Renal pelvis (tissue), 4 donors: Measurements from ENCODE around the gene MKNK2. TPM values are rescaled to one million over a fixed set of nuclear protein-coding genes. Genes with fewer than 3 reads are reported as not detected.
A peak's percentile ranks its signal among the peaks of the same experiment; 100 is the strongest.

ENCODE experiments used
- DNase-seq: peaks from one replicate; pipeline ENCODE4 v3.0.0-alpha.2; 2013
- polyA plus RNA-seq, 3 donors: library from polyadenylated mRNA; unstranded; fragments of 120-200 nt; gene quantifications; one replicate each; pipeline ENCODE4 v1.2.1, GENCODE V29; 2013; ENCODE audit not compliant: insufficient read length in 3 of 3

The MKNK2 gene
- polyA plus RNA-seq, 3 donors = 74.4 to 82.8 (median 81.0) TPM

DNA sequence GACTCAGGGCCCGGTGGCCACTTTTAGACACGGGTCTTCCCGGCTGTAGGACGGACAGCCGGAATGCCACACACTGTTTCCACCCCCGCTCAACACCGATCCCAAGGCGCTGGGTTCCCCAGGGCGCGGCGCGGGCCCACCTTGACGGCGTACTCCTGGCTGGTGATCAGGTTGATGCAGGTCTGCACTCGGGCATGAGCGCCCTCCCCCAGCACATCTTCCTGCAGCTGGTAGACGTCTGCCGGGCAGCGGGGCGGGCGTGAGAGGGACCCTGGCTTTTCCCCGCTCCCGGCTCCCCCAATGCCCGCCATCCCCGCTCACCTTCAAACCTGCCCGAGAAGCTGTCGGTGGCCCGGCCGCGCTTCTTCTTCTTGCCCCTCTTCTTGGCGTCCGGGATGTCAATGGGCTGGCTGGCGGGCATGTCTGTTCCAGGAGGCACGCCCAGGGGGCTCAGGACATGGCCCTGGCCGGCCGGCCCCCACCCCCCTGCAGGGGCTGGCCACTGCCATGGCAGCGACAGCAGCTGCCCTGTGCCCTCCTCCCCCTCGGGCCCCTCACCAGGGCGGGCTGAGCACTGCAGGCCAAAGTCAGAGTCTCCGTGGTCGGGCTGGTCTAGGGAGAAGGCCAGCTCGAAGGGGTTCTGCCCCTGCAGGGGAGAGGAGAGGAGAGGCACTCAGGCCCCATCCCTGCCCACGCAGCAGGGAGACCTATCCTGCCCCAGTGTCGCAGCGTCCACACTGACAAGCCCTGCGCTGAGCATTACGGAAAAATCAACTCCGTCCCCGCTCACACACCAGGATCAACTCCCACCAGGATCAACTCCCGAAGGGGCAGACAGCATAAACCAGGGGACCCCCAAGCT, 4.8 kb downstream of the MKNK2 start:
- no peak for DNase-seq

DNA sequence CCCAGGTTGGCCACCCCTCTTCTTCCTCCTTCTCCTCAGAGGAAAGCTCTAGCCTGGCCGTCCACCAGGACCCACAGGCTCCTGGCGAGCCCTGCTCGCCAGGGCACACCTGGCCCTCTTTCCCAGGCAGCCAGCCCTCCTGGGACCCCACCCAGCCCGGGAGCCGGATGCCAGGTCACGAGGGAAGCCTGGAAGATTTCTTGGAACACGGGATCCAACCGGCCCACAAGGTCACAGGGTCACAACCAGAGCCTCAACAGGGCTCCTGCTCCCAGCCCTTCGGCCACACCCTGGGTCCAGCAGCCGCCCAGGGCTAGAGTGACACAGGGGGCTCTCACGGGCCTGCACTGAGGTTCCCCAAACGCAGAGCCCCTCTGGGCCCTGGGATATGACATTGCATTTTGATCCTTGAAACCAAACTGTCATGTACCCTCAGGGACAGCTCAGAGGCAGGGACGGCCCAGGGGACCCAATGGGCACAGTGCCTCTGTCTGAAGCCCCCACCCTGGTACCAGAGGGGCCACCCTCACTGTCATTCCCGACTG, 5.5 kb downstream of the MKNK2 start:
- no peak for DNase-seq

DNA sequence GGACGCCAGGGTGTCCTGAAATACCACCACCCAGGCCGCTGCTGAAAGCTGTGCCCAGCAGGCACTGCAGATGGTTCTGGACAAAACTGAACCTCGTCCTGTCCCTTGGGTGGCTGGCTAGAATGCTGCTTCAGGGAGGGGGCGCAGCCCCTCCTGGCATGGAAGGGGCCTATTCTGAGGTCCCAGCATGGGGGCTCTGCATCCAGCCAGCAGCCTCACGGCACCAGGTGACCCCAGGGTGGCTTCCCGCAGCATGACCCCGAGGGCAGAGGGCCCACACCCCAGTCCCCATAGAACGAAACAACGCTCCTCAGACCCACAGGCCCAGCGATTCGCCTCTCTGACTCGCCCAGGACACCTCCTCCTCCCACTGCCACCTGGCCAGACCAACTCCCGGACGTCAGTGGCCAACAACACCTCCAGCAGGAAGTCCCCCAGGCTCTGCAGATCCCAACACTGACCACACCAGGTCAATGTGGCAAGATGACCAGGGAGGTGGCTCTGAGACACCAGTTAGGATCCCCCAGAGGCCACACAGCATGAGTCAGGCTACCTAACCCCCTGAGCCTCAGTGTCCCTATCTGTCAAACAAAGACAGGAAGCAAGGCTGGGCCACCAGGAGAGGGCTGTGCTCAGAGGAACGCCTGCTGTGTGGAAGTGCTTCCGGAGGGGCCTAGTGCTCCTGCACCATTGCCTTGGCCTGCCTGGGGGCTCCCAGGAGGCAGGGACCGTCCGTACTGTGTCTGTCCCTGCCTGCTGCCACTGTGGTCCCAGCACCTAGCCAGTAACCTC, 6.1 kb downstream of the MKNK2 start:
- DNase-seq = no peak

DNA sequence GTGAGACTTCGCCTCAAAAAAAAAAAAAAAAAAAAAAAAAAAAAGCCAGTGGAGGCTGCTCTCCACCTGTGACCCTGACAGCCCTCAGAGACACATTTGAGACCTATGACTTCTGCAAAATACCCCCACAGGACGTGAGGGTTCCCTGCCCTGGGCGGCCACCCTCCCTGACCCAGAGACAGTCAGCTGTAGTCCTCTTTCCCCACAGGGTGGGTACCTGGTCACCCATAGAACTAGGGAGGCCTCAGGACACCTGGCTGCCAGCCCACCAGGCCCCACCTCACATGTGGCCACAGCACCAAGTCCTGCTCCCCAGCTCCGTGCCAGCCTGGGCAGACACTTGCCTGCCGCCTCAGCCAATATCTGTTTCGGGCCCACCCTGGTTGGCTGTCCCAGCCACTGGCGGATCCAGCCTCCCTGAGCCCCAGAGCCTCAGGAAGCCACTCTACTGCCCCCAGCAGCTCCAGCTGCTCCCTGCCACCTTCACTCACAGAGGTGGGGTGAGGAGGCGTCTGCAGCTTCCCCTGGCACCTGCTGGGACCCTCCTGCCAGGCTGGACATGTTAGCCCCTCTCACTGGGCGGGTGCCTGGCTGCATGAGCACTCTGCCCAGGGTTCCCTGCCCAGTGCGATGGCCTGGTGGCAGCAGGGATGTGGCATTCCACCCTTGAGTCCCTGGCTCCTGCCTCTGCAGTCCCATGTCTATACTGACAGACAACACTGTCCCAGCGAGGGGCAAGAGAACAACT, 6.9 kb downstream of the MKNK2 start:
- no peak for DNase-seq

DNA sequence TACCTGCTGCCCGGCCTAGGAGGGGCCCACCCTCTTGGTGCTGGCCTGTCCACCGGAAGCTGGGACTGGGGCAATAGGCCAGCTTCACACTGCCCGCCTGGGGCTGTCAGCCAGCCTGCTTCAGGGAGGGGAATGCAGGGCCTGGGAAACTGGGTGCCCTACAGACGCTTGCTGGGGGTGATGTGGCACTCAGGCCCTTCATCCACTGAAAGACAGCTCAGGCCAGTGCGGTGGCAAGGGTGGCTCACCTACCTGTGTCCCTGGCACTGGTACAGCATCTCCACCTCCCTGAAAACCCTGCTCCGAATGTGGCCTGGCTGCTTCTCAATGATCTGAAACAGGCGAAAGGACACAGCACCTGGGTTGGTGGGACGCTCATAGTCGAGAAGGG, 7.8 kb downstream of the MKNK2 start:
- DNase-seq = no peak

- DNase-seq = no peak
Observed at GRCh38 chr19:2042485-2043250, 8.4 kb downstream of the MKNK2 start.

DNA sequence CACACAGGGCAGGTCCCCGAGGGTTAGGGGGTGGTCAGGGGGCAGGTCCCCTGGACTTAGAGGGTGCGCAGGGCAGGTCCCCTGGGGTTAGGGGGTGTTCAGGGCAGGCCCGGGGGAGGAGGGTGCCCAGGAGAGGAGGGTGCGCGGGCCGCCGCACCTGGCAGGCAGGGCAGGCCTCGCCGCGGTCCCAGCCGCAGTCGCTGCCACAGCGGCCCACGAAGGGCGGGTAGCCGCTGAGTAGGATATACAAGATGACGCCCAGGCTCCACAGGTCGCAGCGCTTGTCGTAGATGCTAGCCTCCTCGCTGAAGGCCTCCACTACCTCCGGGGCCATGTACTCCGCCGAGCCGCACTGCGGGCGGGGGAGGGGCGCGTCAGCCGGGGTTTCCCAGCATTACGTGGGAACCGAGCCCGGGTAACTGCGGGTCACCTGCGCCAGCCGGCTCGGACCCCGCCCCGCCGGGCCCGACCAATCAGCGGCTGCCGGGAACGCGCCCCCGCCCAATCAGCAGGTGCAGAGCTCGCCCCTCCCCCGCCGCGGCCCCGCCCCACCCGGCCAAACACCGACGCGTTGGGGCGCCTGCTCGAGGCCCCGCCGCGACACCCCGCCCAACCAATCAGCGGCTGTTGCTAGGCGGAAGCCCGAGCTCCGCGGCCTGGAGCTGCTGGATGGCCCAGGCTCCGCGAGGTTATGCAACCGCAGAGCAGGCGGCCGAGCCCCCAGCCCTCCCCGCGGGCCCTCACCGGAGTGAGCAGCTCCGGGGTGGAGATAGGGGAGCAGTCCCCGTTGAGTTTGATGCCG, 9.2 kb downstream of the MKNK2 start:
- peak; percentile 93 for DNase-seq

GRCh38 chr19:2041433-2041682, 9.7 kb downstream of the MKNK2 start:
- no peak for DNase-seq

GRCh38 chr19:2040647-2041432, 10.2 kb downstream of the MKNK2 start:
- DNase-seq = no peak

GRCh38 chr19:2039959-2040646, 10.9 kb downstream of the MKNK2 start:
- DNase-seq = no peak

- no peak for DNase-seq
Observed at GRCh38 chr19:2039089-2039958, 11.7 kb downstream of the MKNK2 start.

- no peak for DNase-seq
Observed at GRCh38 chr19:2038284-2039088, 12.6 kb downstream of the MKNK2 start.

DNA sequence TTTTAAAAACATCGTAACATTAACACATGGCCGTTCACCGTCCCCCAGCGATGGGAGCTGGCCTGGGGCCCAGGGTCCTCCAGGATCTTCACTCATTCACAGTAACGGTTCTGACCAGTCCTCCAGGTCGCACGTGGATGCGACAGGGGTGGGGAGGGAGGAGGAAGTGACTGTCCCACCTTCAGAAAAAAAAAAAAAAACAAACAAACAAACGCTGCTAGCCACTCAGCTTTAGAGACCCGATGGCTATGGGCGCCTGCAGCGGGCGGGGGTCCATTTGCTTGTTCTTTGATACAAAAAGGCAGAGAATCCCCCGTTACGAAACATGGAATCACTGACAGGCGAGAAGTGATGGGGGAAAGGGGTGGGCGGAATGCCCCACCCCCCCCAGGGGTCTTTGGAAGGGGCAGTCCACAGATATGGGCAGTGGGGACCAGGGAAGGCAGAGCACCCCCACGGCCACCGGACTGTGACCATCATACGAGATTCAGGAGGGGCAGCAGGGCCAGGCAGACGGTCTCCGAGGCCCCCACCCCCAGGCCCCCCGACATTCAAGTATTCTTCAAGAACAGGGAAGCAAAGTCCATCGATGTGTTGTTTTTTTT, 13.3 kb downstream of the MKNK2 start:
- DNase-seq = no peak

GRCh38 chr19:2036424-2036823, 14.6 kb downstream of the MKNK2 start:
- DNase-seq = no peak

DNA sequence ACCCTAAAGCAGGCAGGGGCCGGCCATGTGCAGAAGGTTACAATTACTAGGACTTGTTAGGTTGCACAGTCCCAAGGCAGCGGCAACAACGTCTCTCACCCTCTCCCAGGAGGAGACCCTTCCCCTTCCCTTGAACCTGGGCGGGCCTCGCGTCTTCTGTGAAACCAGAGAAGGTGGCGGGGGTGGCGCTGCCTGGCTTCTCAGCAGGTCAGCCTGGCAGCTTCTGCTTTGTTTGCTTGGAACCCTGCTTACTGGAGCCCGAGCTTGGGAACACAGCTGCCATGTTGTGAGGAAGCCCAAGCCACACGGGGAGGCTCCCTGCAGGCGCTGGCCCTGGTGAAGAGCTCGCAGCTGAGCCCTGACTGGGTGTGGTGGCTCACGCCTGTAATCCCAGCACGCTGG, 15.5 kb downstream of the MKNK2 start:
- DNase-seq = no peak

DNA sequence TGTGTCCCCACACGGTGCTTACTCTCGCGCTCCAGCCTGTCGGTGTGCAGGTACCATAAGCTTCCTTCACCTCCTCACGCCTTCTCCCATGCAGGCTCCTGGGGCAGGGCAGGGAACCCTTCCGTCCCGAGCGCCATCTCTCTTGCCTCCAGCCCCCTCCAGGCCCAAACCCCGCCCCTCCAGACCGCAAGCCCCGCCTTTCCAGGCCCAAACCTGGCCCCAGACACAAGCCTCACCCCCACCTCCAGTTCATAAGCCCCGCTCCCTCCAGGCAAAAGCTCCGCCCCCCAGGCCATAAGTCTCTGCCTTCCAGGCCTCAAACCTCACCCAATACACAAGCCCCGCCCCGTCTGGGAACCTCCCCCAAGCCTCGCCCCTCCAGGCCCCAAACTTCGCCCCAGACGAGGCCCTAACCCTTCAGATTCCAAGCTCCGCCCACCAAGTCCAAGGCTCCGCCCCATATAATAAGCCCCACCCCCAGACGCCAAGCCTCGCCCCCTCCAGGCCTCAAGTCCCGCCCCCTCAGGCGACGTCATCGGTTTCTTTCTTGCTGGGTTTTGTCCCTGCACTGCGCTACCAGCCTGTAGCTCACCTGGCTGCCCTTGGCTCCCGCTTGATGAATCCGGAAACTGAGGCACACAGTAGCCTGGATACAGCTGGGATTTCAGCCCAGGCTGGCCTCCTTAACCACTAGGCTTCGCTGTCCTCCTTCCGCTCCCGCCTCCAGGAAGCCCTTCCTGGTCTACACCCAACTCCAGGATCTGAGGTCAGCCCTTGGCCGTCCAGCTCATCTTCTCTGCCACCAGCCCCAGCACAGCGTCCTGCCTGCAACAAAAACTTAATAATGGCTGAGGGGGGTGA, 16.1 kb downstream of the MKNK2 start:
- no peak for DNase-seq
